HL-60 (cell line): ENCODE measurements around the gene CRELD2.
A peak's percentile ranks its signal among the peaks of the same experiment; 100 is the strongest.

ENCODE experiments used
- DNase-seq, 2 experiments: peaks; one replicate each; pipeline ENCODE4 v3.0.0-alpha.2; 2010 to 2020; ENCODE audit warnings: low read depth in 1 of 2, low spot score in 1 of 2
- H3K27ac ChIP-seq: fragments of 250-450 bp; sonication (Bioruptor Pico); replicated peaks from 2 replicates; pipeline ENCODE4 v1.5.1; 2020; ENCODE audit warnings: mild to moderate bottlenecking, moderate library complexity
- H3K27me3 ChIP-seq: fragments of 250-450 bp; sonication (Bioruptor Pico); 2 replicates; pipeline ENCODE4 v1.5.1; 2021; ENCODE audit warnings: mild to moderate bottlenecking, moderate library complexity; ENCODE audit not compliant: insufficient read depth, poor library complexity, severe bottlenecking
- H3K4me3 ChIP-seq: replicated peaks from 2 replicates; pipeline ENCODE4 v1.5.1; 2011; ENCODE audit warnings: mild to moderate bottlenecking, control low read depth, low read length; ENCODE audit not compliant: insufficient read depth
- GABPA ChIP-seq: IDR thresholded peaks from 2 replicates; pipeline ENCODE4 v1.6.1; 2012; ENCODE audit warnings: low read depth
- POLR2AphosphoS5 ChIP-seq: IDR thresholded peaks from 2 replicates; pipeline ENCODE4 v1.6.1; 2012; ENCODE audit warnings: low read depth
- SPI1 ChIP-seq: IDR thresholded peaks from 2 replicates; pipeline ENCODE4 v1.6.1; 2012; ENCODE audit warnings: low read depth, mild to moderate bottlenecking, borderline replicate concordance
- long read RNA-seq: library from polyadenylated mRNA; unstranded; transcript quantifications from one replicate; pipeline ENCODE4 v2.0.0, GENCODE V29; 2020
- TF ChIP-seq, protein P1 (sequence below): IDR thresholded peaks from 2 replicates; pipeline ENCODE4 v1.6.1; 2012; ENCODE audit warnings: low read depth; ENCODE audit not compliant: insufficient replicate concordance
- TF ChIP-seq, protein P2 (sequence below): IDR thresholded peaks from one replicate; pipeline ENCODE4 v1.5.1; 2011; ENCODE audit warnings: low read length, control low read depth, inconsistent platforms; ENCODE audit not compliant: insufficient read depth

CRELD2 gene
- long read RNA-seq, transcript CRELD2-201 (10 exons, 1,357 nt): major isoform, 134 of 181 reads
- long read RNA-seq, transcript CRELD2-208 (7 exons, 855 nt): minor isoform, 5 of 181 reads
- long read RNA-seq, partial matches to known transcripts: 1 of 181 reads
- long read RNA-seq, other reads (novel, unspliced or antisense): 38 of 181 reads

GRCh38 chr22:49917974-49918910 is at the start of gene CRELD2, which contains the start of gene ALG12:
Gene CRELD2, plus strand, starts transcription at chr22:49918634. Its CDS starts 136 bp downstream, at chr22:49918770.
Gene ALG12, minus strand, starts transcription at chr22:49918438. Its CDS starts 4,673 bp downstream, at chr22:49913765.
- H3K27me3 ChIP-seq: no peaks in the 10 kb centered on the region
- H3K27ac ChIP-seq: peak within 1 kb of the TSS; percentile 75
- peak; percentile 91 to 97 for DNase-seq
- peak within 1 kb of the TSS; percentile 91 for H3K4me3 ChIP-seq
- TF ChIP-seq SPI1 (no peak), POLR2AphosphoS5 (peak; percentile 28; the same call in 1 of the 2 replicates)
- TF ChIP-seq, protein P1, sequence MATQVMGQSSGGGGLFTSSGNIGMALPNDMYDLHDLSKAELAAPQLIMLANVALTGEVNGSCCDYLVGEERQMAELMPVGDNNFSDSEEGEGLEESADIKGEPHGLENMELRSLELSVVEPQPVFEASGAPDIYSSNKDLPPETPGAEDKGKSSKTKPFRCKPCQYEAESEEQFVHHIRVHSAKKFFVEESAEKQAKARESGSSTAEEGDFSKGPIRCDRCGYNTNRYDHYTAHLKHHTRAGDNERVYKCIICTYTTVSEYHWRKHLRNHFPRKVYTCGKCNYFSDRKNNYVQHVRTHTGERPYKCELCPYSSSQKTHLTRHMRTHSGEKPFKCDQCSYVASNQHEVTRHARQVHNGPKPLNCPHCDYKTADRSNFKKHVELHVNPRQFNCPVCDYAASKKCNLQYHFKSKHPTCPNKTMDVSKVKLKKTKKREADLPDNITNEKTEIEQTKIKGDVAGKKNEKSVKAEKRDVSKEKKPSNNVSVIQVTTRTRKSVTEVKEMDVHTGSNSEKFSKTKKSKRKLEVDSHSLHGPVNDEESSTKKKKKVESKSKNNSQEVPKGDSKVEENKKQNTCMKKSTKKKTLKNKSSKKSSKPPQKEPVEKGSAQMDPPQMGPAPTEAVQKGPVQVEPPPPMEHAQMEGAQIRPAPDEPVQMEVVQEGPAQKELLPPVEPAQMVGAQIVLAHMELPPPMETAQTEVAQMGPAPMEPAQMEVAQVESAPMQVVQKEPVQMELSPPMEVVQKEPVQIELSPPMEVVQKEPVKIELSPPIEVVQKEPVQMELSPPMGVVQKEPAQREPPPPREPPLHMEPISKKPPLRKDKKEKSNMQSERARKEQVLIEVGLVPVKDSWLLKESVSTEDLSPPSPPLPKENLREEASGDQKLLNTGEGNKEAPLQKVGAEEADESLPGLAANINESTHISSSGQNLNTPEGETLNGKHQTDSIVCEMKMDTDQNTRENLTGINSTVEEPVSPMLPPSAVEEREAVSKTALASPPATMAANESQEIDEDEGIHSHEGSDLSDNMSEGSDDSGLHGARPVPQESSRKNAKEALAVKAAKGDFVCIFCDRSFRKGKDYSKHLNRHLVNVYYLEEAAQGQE: no peak

- no peaks in the 10 kb centered on the region for H3K27me3 ChIP-seq
- TF ChIP-seq POLR2AphosphoS5: no peak
- TF ChIP-seq, protein P2, sequence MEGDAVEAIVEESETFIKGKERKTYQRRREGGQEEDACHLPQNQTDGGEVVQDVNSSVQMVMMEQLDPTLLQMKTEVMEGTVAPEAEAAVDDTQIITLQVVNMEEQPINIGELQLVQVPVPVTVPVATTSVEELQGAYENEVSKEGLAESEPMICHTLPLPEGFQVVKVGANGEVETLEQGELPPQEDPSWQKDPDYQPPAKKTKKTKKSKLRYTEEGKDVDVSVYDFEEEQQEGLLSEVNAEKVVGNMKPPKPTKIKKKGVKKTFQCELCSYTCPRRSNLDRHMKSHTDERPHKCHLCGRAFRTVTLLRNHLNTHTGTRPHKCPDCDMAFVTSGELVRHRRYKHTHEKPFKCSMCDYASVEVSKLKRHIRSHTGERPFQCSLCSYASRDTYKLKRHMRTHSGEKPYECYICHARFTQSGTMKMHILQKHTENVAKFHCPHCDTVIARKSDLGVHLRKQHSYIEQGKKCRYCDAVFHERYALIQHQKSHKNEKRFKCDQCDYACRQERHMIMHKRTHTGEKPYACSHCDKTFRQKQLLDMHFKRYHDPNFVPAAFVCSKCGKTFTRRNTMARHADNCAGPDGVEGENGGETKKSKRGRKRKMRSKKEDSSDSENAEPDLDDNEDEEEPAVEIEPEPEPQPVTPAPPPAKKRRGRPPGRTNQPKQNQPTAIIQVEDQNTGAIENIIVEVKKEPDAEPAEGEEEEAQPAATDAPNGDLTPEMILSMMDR: no peak
- no peak for TF ChIP-seq GABPA
- no peak for TF ChIP-seq SPI1
- TF ChIP-seq, protein P1: no peak
- DNase-seq: no peak
- H3K4me3 ChIP-seq: no peak overlapping the region
- no peak overlapping the region; the same call in 1 of the 2 replicates for H3K27ac ChIP-seq
Measured at GRCh38 chr22:49869086-49869830, 49.2 kb upstream of the CRELD2 start.

GRCh38 chr22:49869845-49870712 is 48.4 kb upstream of the CRELD2 start:
- TF ChIP-seq, protein P1: no peak
- TF ChIP-seq GABPA (no peak), SPI1 (no peak), POLR2AphosphoS5 (no peak)
- TF ChIP-seq, protein P2: no peak
- DNase-seq: no peak
- H3K27ac ChIP-seq: no peak overlapping the region; the same call in 1 of the 2 replicates
- H3K4me3 ChIP-seq: no peak overlapping the region
- H3K27me3 ChIP-seq: no peaks in the 10 kb centered on the region
